Mesendoderm (in vitro differentiated cells): ENCODE results near the gene R3HDM2.

ENCODE experiments used
- DNase-seq: peaks from one replicate; pipeline ENCODE4 v3.0.0; 2013
- H2AK5ac ChIP-seq: 2 replicates; pipeline ENCODE4 v1.6.1; 2013; ENCODE audit warnings: low read length, inconsistent platforms
- H2BK120ac ChIP-seq: 2 replicates; pipeline ENCODE4 v1.6.1; 2013; ENCODE audit warnings: low read depth, mild to moderate bottlenecking, low read length, moderate library complexity, mixed read lengths
- H2BK15ac ChIP-seq: replicated peaks from 2 replicates; pipeline ENCODE4 v1.6.1; 2013; ENCODE audit warnings: low read depth, mild to moderate bottlenecking, moderate library complexity
- H2BK5ac ChIP-seq: 2 replicates; pipeline ENCODE4 v1.6.1; 2013; ENCODE audit warnings: low read length, inconsistent platforms
- H3K18ac ChIP-seq: 2 replicates; pipeline ENCODE4 v1.6.1; 2013; ENCODE audit warnings: mild to moderate bottlenecking, low read length, mixed read lengths
- H3K23ac ChIP-seq: one replicate; pipeline ENCODE4 v1.6.1; 2013; ENCODE audit warnings: low read length
- H3K27ac ChIP-seq: 2 replicates; pipeline ENCODE4 v1.5.1; 2013; ENCODE audit warnings: low read depth, mild to moderate bottlenecking, inconsistent platforms, low read length, moderate library complexity
- H3K27me3 ChIP-seq: 2 replicates; pipeline ENCODE4 v1.6.1; 2013; ENCODE audit warnings: low read length, control low read depth, mild to moderate bottlenecking, inconsistent platforms; ENCODE audit not compliant: insufficient read depth, poor library complexity
- H3K36me3 ChIP-seq: 2 replicates; pipeline ENCODE4 v1.6.1; 2013; ENCODE audit warnings: low read length, inconsistent platforms; ENCODE audit not compliant: control insufficient read depth, insufficient read depth
- H3K4ac ChIP-seq: one replicate; pipeline ENCODE4 v1.6.1; 2013; ENCODE audit warnings: low read depth, mild to moderate bottlenecking, low read length, moderate library complexity
- H3K4me1 ChIP-seq: 2 replicates; pipeline ENCODE4 v1.6.1; 2013; ENCODE audit warnings: low read depth, low read length, inconsistent platforms; ENCODE audit not compliant: control insufficient read depth
- H3K4me2 ChIP-seq: 2 replicates; pipeline ENCODE4 v1.6.1; 2013; ENCODE audit warnings: low read length
- H3K4me3 ChIP-seq: 2 replicates; pipeline ENCODE4 v1.5.1; 2013; ENCODE audit warnings: mild to moderate bottlenecking, low read length
- H3K56ac ChIP-seq: one replicate; pipeline ENCODE4 v1.6.1; 2013; ENCODE audit warnings: low read length
- H3K79me1 ChIP-seq: 2 replicates; pipeline ENCODE4 v1.6.1; 2013; ENCODE audit warnings: low read length, inconsistent platforms
- H3K79me2 ChIP-seq: 2 replicates; pipeline ENCODE4 v1.6.1; 2013; ENCODE audit warnings: mild to moderate bottlenecking, low read length; ENCODE audit not compliant: control insufficient read depth, insufficient read depth
- H3K9ac ChIP-seq: 2 replicates; pipeline ENCODE4 v1.6.1; 2013; ENCODE audit warnings: low read length, inconsistent platforms
- H4K5ac ChIP-seq: one replicate; pipeline ENCODE4 v1.6.1; 2013; ENCODE audit warnings: low read length
- H4K8ac ChIP-seq: one replicate; pipeline ENCODE4 v1.6.1; 2013; ENCODE audit warnings: low read depth, mild to moderate bottlenecking, control low read depth, low read length, moderate library complexity
- whole genome bisulfite sequencing: extraction: QIAGEN DNeasy Blood & Tissue Kit; methylation state at CpG from one replicate; pipeline ENCODE4 v1.1.7; 2013; ENCODE audit warnings: low lambda C conversion rate, missing lambda C conversion rate; ENCODE audit not compliant: insufficient coverage; ENCODE audit errors: extremely low coverage; 5-methylcytosine and 5-hydroxymethylcytosine counted together

Gene R3HDM2

GRCh38 chr12:57473392-57473791, 42.5 kb upstream of the R3HDM2 start:
- H3K18ac ChIP-seq = no peak overlapping the region
- no peak overlapping the region for H4K5ac ChIP-seq
- no peaks in the 10 kb centered on the region for H3K79me2 ChIP-seq
- DNase-seq = no peak
- H3K79me1 ChIP-seq = no peaks in the 10 kb centered on the region
- peaks cover 8% of the 10 kb centered on the region for H3K4me1 ChIP-seq
- no peak overlapping the region for H3K4me2 ChIP-seq
- H2BK5ac ChIP-seq = no peak overlapping the region
- H3K56ac ChIP-seq = no peak overlapping the region
- no peak overlapping the region for H3K27ac ChIP-seq
- H3K27me3 ChIP-seq = peaks cover 25% of the 10 kb centered on the region
- H3K9ac ChIP-seq = no peak overlapping the region
- no CpG with 5 or more reads among the region's 3 CpGs for WGBS
- no peak overlapping the region for H2BK120ac ChIP-seq
- no peak overlapping the region for H3K23ac ChIP-seq
- H3K4ac ChIP-seq = no peak overlapping the region
- H2AK5ac ChIP-seq = no peak overlapping the region
- no peaks in the 10 kb centered on the region for H3K36me3 ChIP-seq
- no peak overlapping the region for H4K8ac ChIP-seq
- no peak overlapping the region for H2BK15ac ChIP-seq
- H3K4me3 ChIP-seq = no peak overlapping the region

DNA sequence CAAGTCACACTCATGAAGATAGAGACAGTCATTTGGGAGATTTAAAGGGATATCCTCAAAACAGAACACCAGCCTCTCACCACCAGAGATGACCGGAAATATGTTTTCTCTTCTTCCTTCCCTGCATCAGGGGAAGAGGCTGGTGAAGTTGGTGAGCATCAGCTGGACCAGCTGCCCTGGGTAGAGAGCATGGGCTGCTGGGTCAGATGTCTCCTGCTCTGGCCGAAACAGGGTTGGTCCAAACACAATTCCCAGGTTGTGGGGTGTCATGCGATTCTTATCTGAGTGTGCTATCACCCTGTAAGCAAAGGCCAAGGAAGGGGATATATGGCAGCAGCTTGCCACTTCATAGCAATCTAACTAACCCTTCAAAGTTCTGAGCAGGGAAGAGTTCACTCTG, 41.5 kb upstream of the R3HDM2 start:
- Histone ChIP-seq H3K4me2 (no peak overlapping the region), H2BK15ac (no peak overlapping the region), H3K27ac (no peak overlapping the region), H3K4me1 (peaks cover under 1% of the 10 kb centered on the region), H3K18ac (no peak overlapping the region), H4K5ac (no peak overlapping the region), H3K36me3 (no peaks in the 10 kb centered on the region), H3K56ac (no peak overlapping the region), H3K79me2 (no peaks in the 10 kb centered on the region), H2BK5ac (no peak overlapping the region), H3K4me3 (no peak overlapping the region), H3K23ac (no peak overlapping the region), H2AK5ac (no peak overlapping the region), H3K9ac (no peak overlapping the region), H3K79me1 (no peaks in the 10 kb centered on the region), H3K27me3 (peaks cover 25% of the 10 kb centered on the region), H4K8ac (no peak overlapping the region), H3K4ac (no peak overlapping the region), H2BK120ac (no peak overlapping the region)
- no CpG with 5 or more reads among the region's 3 CpGs for WGBS
- no peak for DNase-seq

- Histone ChIP-seq H3K4ac (no peak overlapping the region), H3K56ac (no peak overlapping the region), H3K4me1 (no peaks in the 10 kb centered on the region), H2AK5ac (no peak overlapping the region), H3K4me3 (no peak overlapping the region), H3K79me2 (no peaks in the 10 kb centered on the region), H3K27me3 (peaks cover 25% of the 10 kb centered on the region), H2BK120ac (no peak overlapping the region), H4K5ac (no peak overlapping the region), H3K4me2 (no peak overlapping the region), H2BK5ac (no peak overlapping the region), H2BK15ac (no peak overlapping the region), H3K9ac (no peak overlapping the region), H3K27ac (no peak overlapping the region), H3K36me3 (no peaks in the 10 kb centered on the region), H3K23ac (no peak overlapping the region), H4K8ac (no peak overlapping the region), H3K79me1 (no peaks in the 10 kb centered on the region), H3K18ac (no peak overlapping the region)
- WGBS = no CpG with 5 or more reads among the region's 3 CpGs
- DNase-seq = no peak
Observed at GRCh38 chr12:57471661-57472060, 40.8 kb upstream of the R3HDM2 start.

DNA sequence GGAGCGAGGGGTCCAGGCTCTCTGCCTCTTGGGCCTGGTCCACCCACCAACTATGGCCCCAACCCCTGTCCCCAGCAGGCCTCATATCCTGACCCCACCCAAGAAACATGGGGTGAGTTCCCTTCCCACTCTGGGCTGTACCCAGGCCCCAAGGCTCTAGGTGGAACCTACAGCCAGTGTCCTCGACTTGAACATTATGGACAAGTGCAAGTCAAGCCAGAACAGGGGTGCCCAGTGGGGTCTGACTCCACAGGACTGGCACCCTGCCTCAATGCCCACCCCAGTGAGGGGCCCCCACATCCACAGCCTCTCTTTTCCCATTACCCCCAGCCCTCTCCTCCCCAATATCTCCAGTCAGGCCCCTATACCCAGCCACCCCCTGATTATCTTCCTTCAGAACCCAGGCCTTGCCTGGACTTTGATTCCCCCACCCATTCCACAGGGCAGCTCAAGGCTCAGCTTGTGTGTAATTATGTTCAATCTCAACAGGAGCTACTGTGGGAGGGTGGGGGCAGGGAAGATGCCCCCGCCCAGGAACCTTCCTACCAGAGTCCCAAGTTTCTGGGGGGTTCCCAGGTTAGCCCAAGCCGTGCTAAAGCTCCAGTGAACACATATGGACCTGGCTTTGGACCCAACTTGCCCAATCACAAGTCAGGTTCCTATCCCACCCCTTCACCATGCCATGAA, 40.3 kb upstream of the R3HDM2 start:
- H3K4me1 ChIP-seq = no peaks in the 10 kb centered on the region
- H3K79me1 ChIP-seq = no peaks in the 10 kb centered on the region
- no peaks in the 10 kb centered on the region for H3K36me3 ChIP-seq
- H2BK120ac ChIP-seq = no peak overlapping the region
- H3K18ac ChIP-seq = no peak overlapping the region
- no peak overlapping the region for H2BK15ac ChIP-seq
- no CpG with 5 or more reads among the region's 4 CpGs for WGBS
- peaks cover 25% of the 10 kb centered on the region for H3K27me3 ChIP-seq
- H2BK5ac ChIP-seq = no peak overlapping the region
- no peak overlapping the region for H3K4me3 ChIP-seq
- H3K4ac ChIP-seq = no peak overlapping the region
- no peak overlapping the region for H3K4me2 ChIP-seq
- H4K8ac ChIP-seq = no peak overlapping the region
- H4K5ac ChIP-seq = no peak overlapping the region
- H3K79me2 ChIP-seq = no peaks in the 10 kb centered on the region
- no peak overlapping the region for H3K27ac ChIP-seq
- no peak overlapping the region for H3K23ac ChIP-seq
- no peak for DNase-seq
- H3K9ac ChIP-seq = no peak overlapping the region
- no peak overlapping the region for H3K56ac ChIP-seq
- no peak overlapping the region for H2AK5ac ChIP-seq

- H3K18ac ChIP-seq = no peak overlapping the region
- H3K27ac ChIP-seq = no peak overlapping the region
- H2BK5ac ChIP-seq = no peak overlapping the region
- H4K5ac ChIP-seq = no peak overlapping the region
- no peak for DNase-seq
- no peak overlapping the region for H4K8ac ChIP-seq
- no peak overlapping the region for H3K4me3 ChIP-seq
- no peak overlapping the region for H3K4me2 ChIP-seq
- H2AK5ac ChIP-seq = no peak overlapping the region
- no peak overlapping the region for H2BK120ac ChIP-seq
- no peaks in the 10 kb centered on the region for H3K79me2 ChIP-seq
- no CpG with 5 or more reads among the region's 14 CpGs for WGBS
- H3K56ac ChIP-seq = no peak overlapping the region
- no peak overlapping the region for H3K9ac ChIP-seq
- no peaks in the 10 kb centered on the region for H3K4me1 ChIP-seq
- no peak overlapping the region for H2BK15ac ChIP-seq
- H3K79me1 ChIP-seq = no peaks in the 10 kb centered on the region
- no peak overlapping the region for H3K4ac ChIP-seq
- H3K27me3 ChIP-seq = peaks cover 20% of the 10 kb centered on the region
- no peak overlapping the region for H3K23ac ChIP-seq
- no peaks in the 10 kb centered on the region for H3K36me3 ChIP-seq
Observed at GRCh38 chr12:57470286-57470969, 39.6 kb upstream of the R3HDM2 start.
